SK-N-SH (cell line): ENCODE data around the gene PITX1.

ENCODE experiments used
- CHD2 ChIP-seq: fragments of 150-350 bp; IDR thresholded peaks from 2 replicates; pipeline ENCODE4 v1.6.1; 2018; ENCODE audit warnings: low read length; ENCODE audit not compliant: partially characterized antibody
- CTCF ChIP-seq: fragments of 200-600 bp; sonication (generic); IDR thresholded peaks from 2 replicates; pipeline ENCODE4 v1.6.1; 2017; ENCODE audit warnings: antibody characterized with exemption, mild to moderate bottlenecking, moderate library complexity
- EP300 ChIP-seq, 2 experiments: IDR thresholded peaks; 2 replicates each; pipeline versions ENCODE4 v1.4.0 to v1.6.1; 2012; ENCODE audit warnings: borderline replicate concordance in 1 of 2, low read depth in 1 of 2, low read length in 1 of 2
- MAX ChIP-seq: IDR thresholded peaks from 2 replicates; pipeline ENCODE4 v1.4.0; 2012; ENCODE audit warnings: low read depth
- NFIC ChIP-seq: IDR thresholded peaks from 2 replicates; pipeline ENCODE4 v1.4.0; 2012; ENCODE audit warnings: borderline replicate concordance
- PBX3 ChIP-seq: IDR thresholded peaks from 2 replicates; pipeline ENCODE4; 2012
- POLR2AphosphoS5 ChIP-seq: IDR thresholded peaks from 2 replicates; pipeline ENCODE4 v1.6.1; 2012; ENCODE audit warnings: low read depth, low read length
- RCOR1 ChIP-seq: fragments of 150-350 bp; IDR thresholded peaks from 2 replicates; pipeline ENCODE4 v1.6.1; 2017; ENCODE audit warnings: antibody characterized with exemption, low read length
- REST ChIP-seq: IDR thresholded peaks from 2 replicates; pipeline ENCODE4 v1.6.1; 2012; ENCODE audit warnings: mild to moderate bottlenecking, low read depth, low read length, moderate library complexity
- RFX5 ChIP-seq: IDR thresholded peaks from 2 replicates; pipeline ENCODE4 v1.6.1; 2012; ENCODE audit warnings: mild to moderate bottlenecking, improper control_type of control experiment, low read length
- RXRA ChIP-seq: IDR thresholded peaks from 2 replicates; pipeline ENCODE4 v1.4.0; 2012; ENCODE audit warnings: low read depth, mild to moderate bottlenecking, borderline replicate concordance
- TAF1 ChIP-seq: IDR thresholded peaks from 2 replicates; pipeline ENCODE4 v1.6.1; 2012; ENCODE audit warnings: low read depth, mild to moderate bottlenecking, low read length, moderate library complexity, borderline replicate concordance
- USF1 ChIP-seq: IDR thresholded peaks from 2 replicates; pipeline ENCODE4 v1.4.0; 2012; ENCODE audit warnings: low read depth, borderline replicate concordance

GRCh38 chr5:135052511-135053145 lies 18.6 kb upstream of the PITX1 start:
- TF ChIP-seq CTCF (no peak), NFIC (no peak), REST (no peak), MAX (no peak), EP300 (IDR thresholded peaks at IDR 0.05; ENCODE audit: borderline replicate concordance in 1 of 2, low read depth in 1 of 2, low read length in 1 of 2) (no peak), PBX3 (no peak), POLR2AphosphoS5 (no peak), RFX5 (no peak), CHD2 (no peak), USF1 (no peak), RCOR1 (no peak), TAF1 (no peak), RXRA (no peak)
